ENCODE measurements around the gene UBAP2.

UBAP2 gene

DNA sequence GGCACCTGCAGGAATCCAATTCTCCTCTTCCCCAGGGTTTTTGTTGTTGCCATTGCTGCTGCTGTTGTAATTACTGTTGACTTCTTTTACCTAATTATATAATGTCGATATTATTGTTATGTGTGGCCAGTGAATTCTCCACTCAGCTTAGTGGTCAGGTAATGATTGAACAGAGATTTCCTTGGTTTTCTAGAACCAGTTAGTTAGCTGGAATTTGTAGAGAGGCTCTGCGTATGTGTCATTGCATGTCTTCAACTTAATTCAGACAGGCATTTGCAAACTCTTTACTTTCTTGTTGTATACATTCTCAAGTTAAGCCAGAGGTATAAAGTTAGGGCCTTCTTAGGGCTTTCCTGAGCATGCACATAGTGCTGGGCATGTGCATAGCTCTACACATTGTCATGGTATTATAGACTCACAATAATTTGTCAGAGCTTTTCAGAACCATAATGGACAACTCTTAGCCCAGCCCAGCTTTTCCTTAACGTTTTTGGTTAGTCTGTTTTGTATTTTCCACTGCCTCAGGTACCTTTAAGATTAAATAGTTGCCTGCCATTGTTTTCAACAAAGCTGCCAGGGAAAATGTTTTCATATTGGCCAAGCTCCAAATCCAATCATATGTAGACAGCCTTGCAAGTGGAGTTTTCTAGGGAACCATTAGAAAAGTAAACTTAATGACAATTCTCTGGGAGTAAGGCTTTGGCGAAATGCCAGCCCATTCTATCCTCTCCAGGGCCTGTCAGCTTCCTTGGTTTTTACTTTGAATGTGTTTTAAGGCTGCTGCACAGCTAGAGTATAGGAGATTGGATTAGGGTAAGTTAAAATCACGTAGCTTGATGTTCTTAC is 163.6 kb downstream of the UBAP2 start:
- H2BK12ac ChIP-seq (ENCODE audit: low read length): no peak overlapping the region
- peaks cover 3% of the 10 kb centered on the region for H3K79me2 ChIP-seq (ENCODE audit: control insufficient read depth, insufficient read depth, low read length, poor library complexity)
- no peaks in the 10 kb centered on the region for H3K27me3 ChIP-seq (ENCODE audit: insufficient read depth, low read length)
- H3K9ac ChIP-seq (ENCODE audit: low read length): no peak overlapping the region
- WGBS (ENCODE audit: extremely low coverage, insufficient coverage, insufficient read length): no CpG with 5 or more reads among the region's 5 CpGs
- H3K36me3 ChIP-seq (ENCODE audit: control insufficient read depth in 1 of 2, insufficient read depth in 2 of 2, low read length in 2 of 2): peaks cover 3 to 7% of the 10 kb centered on the region in 2 experiments
- H4K91ac ChIP-seq (ENCODE audit: low read depth, low read length): no peak overlapping the region
- H4K8ac ChIP-seq (ENCODE audit: low read depth, low read length): no peak overlapping the region
- peak overlapping the region; percentile 49 for H3K4ac ChIP-seq (ENCODE audit: low read depth, low read length)
- H3K18ac ChIP-seq (ENCODE audit: low read length): no peak overlapping the region
- H2BK5ac ChIP-seq (ENCODE audit: low read depth, low read length, poor library complexity): no peak overlapping the region
- no peak overlapping the region for H4K12ac ChIP-seq (ENCODE audit: low read depth, low read length)
- no peak overlapping the region for H3K27ac ChIP-seq (ENCODE audit: low read depth, low read length)
- no peak overlapping the region for H2BK120ac ChIP-seq (ENCODE audit: insufficient read depth, low read length, poor library complexity)
- H3K9me3 ChIP-seq (ENCODE audit: insufficient read depth, low read depth, low read length): no peaks in the 10 kb centered on the region
- H2AFZ ChIP-seq (ENCODE audit: insufficient read depth, low read length, poor library complexity): no peak overlapping the region
- H3K4me2 ChIP-seq (ENCODE audit: low read length): no peak overlapping the region
- no peak for DNase-seq
- H3K79me1 ChIP-seq (ENCODE audit: low read length): no peaks in the 10 kb centered on the region
- no peak overlapping the region for H3K4me3 ChIP-seq (ENCODE audit: low read depth, low read length)
- peaks cover 0 to 2% of the 10 kb centered on the region in 2 experiments for H3K4me1 ChIP-seq (ENCODE audit: control insufficient read depth in 1 of 2, insufficient read depth in 2 of 2, low read length in 2 of 2)
- no peak overlapping the region for H3K14ac ChIP-seq (ENCODE audit: low read length)
- no peak overlapping the region for H2AK5ac ChIP-seq (ENCODE audit: low read length)
- no peak overlapping the region for H3K23ac ChIP-seq (ENCODE audit: low read length)

DNA sequence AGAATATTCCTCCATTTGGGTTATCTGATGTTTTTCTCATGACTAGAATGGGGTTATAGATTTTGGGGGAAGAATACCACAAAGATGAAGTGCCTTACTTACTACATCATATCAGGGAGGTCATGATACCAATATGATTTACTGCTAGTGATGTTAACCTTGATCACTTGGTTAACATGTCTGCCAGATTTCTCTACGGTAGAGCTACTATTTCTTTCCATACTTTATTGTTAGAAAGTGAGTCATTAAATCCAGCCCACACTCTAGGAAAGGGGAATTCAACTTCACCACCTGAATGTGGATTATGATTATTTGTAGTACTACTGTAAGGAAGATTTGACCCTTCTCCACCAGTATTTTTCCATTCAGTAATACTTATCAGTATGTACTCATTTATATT is 167.1 kb downstream of the UBAP2 start:
- H3K79me1 ChIP-seq (ENCODE audit: low read length): no peaks in the 10 kb centered on the region
- no peak overlapping the region for H4K12ac ChIP-seq (ENCODE audit: low read depth, low read length)
- no peak overlapping the region for H3K23ac ChIP-seq (ENCODE audit: low read length)
- no peaks in the 10 kb centered on the region for H3K27me3 ChIP-seq (ENCODE audit: insufficient read depth, low read length)
- no peak overlapping the region for H3K9ac ChIP-seq (ENCODE audit: low read length)
- WGBS (ENCODE audit: extremely low coverage, insufficient coverage, insufficient read length): no CpG with 5 or more reads among the region's 1 CpG
- H3K14ac ChIP-seq (ENCODE audit: low read length): no peak overlapping the region
- H3K27ac ChIP-seq (ENCODE audit: low read depth, low read length): no peak overlapping the region
- H4K91ac ChIP-seq (ENCODE audit: low read depth, low read length): no peak overlapping the region
- no peak for DNase-seq
- peaks cover 0 to 2% of the 10 kb centered on the region in 2 experiments for H3K4me1 ChIP-seq (ENCODE audit: control insufficient read depth in 1 of 2, insufficient read depth in 2 of 2, low read length in 2 of 2)
- no peaks in the 10 kb centered on the region for H3K9me3 ChIP-seq (ENCODE audit: insufficient read depth, low read depth, low read length)
- no peak overlapping the region for H3K4me3 ChIP-seq (ENCODE audit: low read depth, low read length)
- no peak overlapping the region for H2AK5ac ChIP-seq (ENCODE audit: low read length)
- H2BK5ac ChIP-seq (ENCODE audit: low read depth, low read length, poor library complexity): no peak overlapping the region
- H4K8ac ChIP-seq (ENCODE audit: low read depth, low read length): no peak overlapping the region
- H3K18ac ChIP-seq (ENCODE audit: low read length): no peak overlapping the region
- H3K4me2 ChIP-seq (ENCODE audit: low read length): no peak overlapping the region
- peaks cover 6% of the 10 kb centered on the region for H3K79me2 ChIP-seq (ENCODE audit: control insufficient read depth, insufficient read depth, low read length, poor library complexity)
- no peak overlapping the region for H3K4ac ChIP-seq (ENCODE audit: low read depth, low read length)
- H2BK120ac ChIP-seq (ENCODE audit: insufficient read depth, low read length, poor library complexity): no peak overlapping the region
- H2AFZ ChIP-seq (ENCODE audit: insufficient read depth, low read length, poor library complexity): no peak overlapping the region
- H2BK12ac ChIP-seq (ENCODE audit: low read length): no peak overlapping the region
- no peaks in the 10 kb centered on the region for H3K36me3 ChIP-seq (ENCODE audit: control insufficient read depth in 1 of 2, insufficient read depth in 2 of 2, low read length in 2 of 2)

DNA sequence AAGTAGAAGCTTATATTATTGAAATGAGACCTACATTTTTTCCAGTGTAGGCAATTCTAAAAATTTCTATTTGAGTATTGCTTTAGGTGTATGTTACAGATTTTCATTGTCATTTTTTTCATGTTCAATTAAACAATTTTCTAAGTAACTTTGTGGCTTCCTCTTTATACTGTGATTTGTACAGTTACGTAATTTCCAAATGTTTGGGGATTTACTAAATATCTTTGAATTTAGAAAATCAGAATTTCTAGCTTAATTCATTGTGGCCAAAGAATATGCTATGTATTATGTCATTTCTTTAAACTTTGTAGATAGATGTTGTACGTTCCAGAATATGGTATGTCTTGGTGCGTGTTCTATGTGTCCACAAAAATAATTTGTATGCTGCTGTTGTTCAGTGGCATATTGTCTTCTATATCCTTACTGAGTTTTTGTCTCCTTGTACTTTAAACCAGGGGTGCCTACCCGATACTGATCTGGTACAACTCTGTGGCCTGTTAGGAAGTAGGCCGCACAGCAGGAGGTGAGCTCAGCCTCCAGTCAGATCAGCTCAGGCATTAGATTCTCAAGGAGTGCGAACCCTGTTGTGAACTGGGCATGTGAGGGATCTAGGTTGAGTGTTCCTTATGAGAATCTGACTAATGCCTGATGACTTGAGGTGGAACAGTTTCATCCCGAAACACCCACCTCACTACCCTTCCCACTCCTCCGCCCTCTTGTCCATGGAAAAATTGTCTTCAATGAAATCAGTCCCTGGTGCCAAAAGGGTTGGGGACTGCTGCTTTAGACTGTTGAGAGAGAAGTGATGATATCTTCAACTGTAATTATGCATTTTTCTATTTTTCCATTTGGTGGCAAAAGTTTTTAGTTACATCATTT is 168.2 kb downstream of the UBAP2 start:
- Histone ChIP-seq H2AK5ac (ENCODE audit: low read length) (no peak overlapping the region), H3K27ac (ENCODE audit: low read depth, low read length) (no peak overlapping the region), H4K8ac (ENCODE audit: low read depth, low read length) (no peak overlapping the region), H3K27me3 (ENCODE audit: insufficient read depth, low read length) (no peaks in the 10 kb centered on the region), H2BK5ac (ENCODE audit: low read depth, low read length, poor library complexity) (no peak overlapping the region), H3K9ac (ENCODE audit: low read length) (no peak overlapping the region), H2BK12ac (ENCODE audit: low read length) (no peak overlapping the region), H3K14ac (ENCODE audit: low read length) (no peak overlapping the region), H3K36me3 (ENCODE audit: control insufficient read depth in 1 of 2, insufficient read depth in 2 of 2, low read length in 2 of 2) (no peaks in the 10 kb centered on the region), H3K4ac (ENCODE audit: low read depth, low read length) (no peak overlapping the region), H4K12ac (ENCODE audit: low read depth, low read length) (no peak overlapping the region), H2AFZ (ENCODE audit: insufficient read depth, low read length, poor library complexity) (no peak overlapping the region), H3K23ac (ENCODE audit: low read length) (no peak overlapping the region), H3K79me1 (ENCODE audit: low read length) (no peaks in the 10 kb centered on the region), H3K4me2 (ENCODE audit: low read length) (no peak overlapping the region), H3K79me2 (ENCODE audit: control insufficient read depth, insufficient read depth, low read length, poor library complexity) (peaks cover 6% of the 10 kb centered on the region), H3K9me3 (ENCODE audit: insufficient read depth, low read depth, low read length) (no peaks in the 10 kb centered on the region), H3K4me1 (ENCODE audit: control insufficient read depth in 1 of 2, insufficient read depth in 2 of 2, low read length in 2 of 2) (peaks cover 0 to 2% of the 10 kb centered on the region in 2 experiments), H3K4me3 (ENCODE audit: low read depth, low read length) (no peak overlapping the region), H3K18ac (ENCODE audit: low read length) (no peak overlapping the region), H4K91ac (ENCODE audit: low read depth, low read length) (no peak overlapping the region), H2BK120ac (ENCODE audit: insufficient read depth, low read length, poor library complexity) (no peak overlapping the region)
- DNase-seq: no peak
- no CpG with 5 or more reads among the region's 8 CpGs for WGBS (ENCODE audit: extremely low coverage, insufficient coverage, insufficient read length)

DNA sequence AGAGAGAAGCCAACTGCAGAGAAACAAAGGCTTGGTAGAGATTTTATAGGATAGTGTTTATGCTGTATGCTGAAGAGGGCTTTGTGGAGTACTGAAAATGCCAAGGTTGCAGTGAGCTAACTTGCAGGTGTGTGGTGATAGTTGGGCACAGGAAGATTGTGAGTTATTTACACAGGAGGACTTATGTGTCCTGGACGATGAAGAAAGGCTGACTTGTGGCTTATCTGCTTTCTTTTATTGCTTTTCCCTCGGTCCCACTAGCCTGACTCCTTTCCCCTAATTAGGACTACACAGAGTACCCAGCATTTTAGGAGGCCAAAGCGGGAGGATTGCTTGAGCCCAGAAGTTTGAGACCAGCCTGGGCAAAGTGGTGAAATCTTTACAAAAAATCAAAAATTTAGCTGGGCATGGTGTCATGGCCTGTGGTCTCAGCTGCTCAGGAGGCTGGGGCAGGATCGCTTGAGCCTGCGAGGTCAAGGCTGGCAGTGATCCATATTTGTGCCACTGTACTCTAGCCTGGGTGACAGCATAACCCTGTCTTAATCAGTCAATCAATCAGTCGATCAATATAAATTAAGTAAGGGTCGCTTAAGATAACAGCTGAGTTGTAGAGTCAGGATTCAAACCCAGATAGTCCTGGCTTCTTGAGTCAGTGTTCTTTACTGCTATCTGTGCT is 169.9 kb downstream of the UBAP2 start:
- H3K4me1 ChIP-seq (ENCODE audit: control insufficient read depth in 1 of 2, insufficient read depth in 2 of 2, low read length in 2 of 2): peaks cover 0 to under 1% of the 10 kb centered on the region in 2 experiments

More for the DNA sequence above, 169.9 kb downstream of the UBAP2 start:
- Histone ChIP-seq H2BK12ac (ENCODE audit: low read length) (no peak overlapping the region), H3K79me1 (ENCODE audit: low read length) (no peaks in the 10 kb centered on the region), H2BK120ac (ENCODE audit: insufficient read depth, low read length, poor library complexity) (no peak overlapping the region), H4K91ac (ENCODE audit: low read depth, low read length) (no peak overlapping the region), H4K8ac (ENCODE audit: low read depth, low read length) (no peak overlapping the region), H3K79me2 (ENCODE audit: control insufficient read depth, insufficient read depth, low read length, poor library complexity) (peaks cover 5% of the 10 kb centered on the region), H3K4ac (ENCODE audit: low read depth, low read length) (peak overlapping the region; percentile 15), H3K27ac (ENCODE audit: low read depth, low read length) (no peak overlapping the region), H3K18ac (ENCODE audit: low read length) (no peak overlapping the region), H4K12ac (ENCODE audit: low read depth, low read length) (no peak overlapping the region), H3K14ac (ENCODE audit: low read length) (no peak overlapping the region), H3K4me2 (ENCODE audit: low read length) (no peak overlapping the region), H3K9ac (ENCODE audit: low read length) (no peak overlapping the region), H3K9me3 (ENCODE audit: insufficient read depth, low read depth, low read length) (no peaks in the 10 kb centered on the region), H3K36me3 (ENCODE audit: control insufficient read depth in 1 of 2, insufficient read depth in 2 of 2, low read length in 2 of 2) (no peaks in the 10 kb centered on the region), H2AK5ac (ENCODE audit: low read length) (no peak overlapping the region), H3K27me3 (ENCODE audit: insufficient read depth, low read length) (no peaks in the 10 kb centered on the region), H2BK5ac (ENCODE audit: low read depth, low read length, poor library complexity) (no peak overlapping the region), H2AFZ (ENCODE audit: insufficient read depth, low read length, poor library complexity) (no peak overlapping the region), H3K23ac (ENCODE audit: low read length) (peak overlapping the region; percentile 78), H3K4me3 (ENCODE audit: low read depth, low read length) (no peak overlapping the region)
- WGBS (ENCODE audit: extremely low coverage, insufficient coverage, insufficient read length): no CpG with 5 or more reads among the region's 7 CpGs
- no peak for DNase-seq
